GM23338 (cell line): ENCODE data around the gene GTSF1L. TPM values are rescaled to one million over a fixed set of nuclear protein-coding genes. Genes with fewer than 3 reads are reported as not detected.

Experiments
- ATAC-seq: fragments of 200-7000 bp; cut with Tn5 transposase; 3 replicates; pipeline ENCODE4 v1.9.1; 2020
- DNase-seq: peaks from one replicate; pipeline ENCODE4 v3.0.0-alpha.2; 2015; ENCODE audit warnings: low spot score
- H2AFZ ChIP-seq: fragments of 200-600 bp; sonication (generic); 2 replicates; pipeline ENCODE4 v1.8.0; 2016; ENCODE audit warnings: antibody characterized with exemption, mild to moderate bottlenecking, moderate library complexity
- H3F3A ChIP-seq: fragments of 200-600 bp; sonication (generic); replicated peaks from 2 replicates; pipeline ENCODE4 v1.8.0; 2017; ENCODE audit warnings: antibody characterized with exemption, mixed run types, low read depth
- H3K27ac ChIP-seq: fragments of 200-600 bp; sonication (generic); 2 replicates; pipeline ENCODE4 v1.6.1; 2016; ENCODE audit warnings: low read depth
- H3K27me3 ChIP-seq: fragments of 200-600 bp; sonication (generic); 2 replicates; pipeline ENCODE4 v1.8.0; 2016; ENCODE audit warnings: mild to moderate bottlenecking, mixed run types, moderate library complexity; ENCODE audit not compliant: insufficient read depth
- H3K36me3 ChIP-seq: fragments of 200-600 bp; sonication (generic); 2 replicates; pipeline ENCODE4 v1.8.0; 2016; ENCODE audit warnings: mild to moderate bottlenecking; ENCODE audit not compliant: insufficient read depth
- H3K4me1 ChIP-seq: fragments of 200-600 bp; sonication (generic); 2 replicates; pipeline ENCODE4 v1.8.0; 2016; ENCODE audit warnings: mild to moderate bottlenecking, moderate library complexity; ENCODE audit not compliant: insufficient read depth
- H3K4me2 ChIP-seq: fragments of 200-600 bp; sonication (generic); 2 replicates; pipeline ENCODE4 v1.7.1; 2017; ENCODE audit warnings: mixed run types
- H3K4me3 ChIP-seq: fragments of 200-600 bp; sonication (generic); 2 replicates; pipeline ENCODE4 v1.6.1; 2016; ENCODE audit warnings: mixed run types
- H3K79me2 ChIP-seq: fragments of 200-600 bp; sonication (generic); replicated peaks from 2 replicates; pipeline ENCODE4 v1.8.0; 2017; ENCODE audit warnings: mild to moderate bottlenecking; ENCODE audit not compliant: insufficient read depth
- H3K9me2 ChIP-seq: fragments of 200-600 bp; sonication (generic); 2 replicates; pipeline ENCODE4 v1.8.0; 2017; ENCODE audit not compliant: insufficient read depth
- H4K20me1 ChIP-seq: fragments of 200-600 bp; sonication (generic); replicated peaks from 2 replicates; pipeline ENCODE4 v1.8.0; 2017; ENCODE audit warnings: mild to moderate bottlenecking; ENCODE audit not compliant: insufficient read depth
- H3K27ac Mint-ChIP-seq: 2 replicates; pipeline ENCODE4 v1.8.0; 2020; ENCODE audit warnings: inconsistent platforms, mild to moderate bottlenecking, moderate library complexity, mixed read lengths
- H3K27me3 Mint-ChIP-seq: 3 replicates; pipeline ENCODE4 v1.8.0; 2022; ENCODE audit warnings: low read depth, mild to moderate bottlenecking, moderate library complexity, mixed read lengths, inconsistent platforms; ENCODE audit not compliant: insufficient read depth, poor library complexity
- H3K36me3 Mint-ChIP-seq: 3 replicates; pipeline ENCODE4 v1.8.0; 2021; ENCODE audit warnings: low read depth, mild to moderate bottlenecking, inconsistent platforms, moderate library complexity, mixed read lengths
- H3K4me1 Mint-ChIP-seq: 3 replicates; pipeline ENCODE4 v1.8.0; 2020; ENCODE audit warnings: mild to moderate bottlenecking, inconsistent platforms, mixed read lengths
- H3K4me3 Mint-ChIP-seq: 3 replicates; pipeline ENCODE4 v1.8.0; 2021; ENCODE audit warnings: moderate library complexity, mild to moderate bottlenecking, inconsistent platforms, mixed read lengths
- H3K9me3 Mint-ChIP-seq: 3 replicates; pipeline ENCODE4 v1.8.0; 2020; ENCODE audit warnings: moderate library complexity, mild to moderate bottlenecking, inconsistent platforms, mixed read lengths
- CREB1 ChIP-seq: fragments of 250-450 bp; sonication (Bioruptor Pico); IDR thresholded peaks from 2 replicates; pipeline ENCODE4 v1.5.0; 2020; ENCODE audit warnings: low read depth, mild to moderate bottlenecking, moderate library complexity
- EZH2 ChIP-seq: fragments of 200-600 bp; sonication (generic); IDR thresholded peaks from one replicate; pipeline ENCODE4 v1.8.0; 2017; ENCODE audit warnings: antibody characterized with exemption, mild to moderate bottlenecking, low read depth; ENCODE audit not compliant: unreplicated experiment
- EZH2phosphoT487 ChIP-seq: fragments of 200-600 bp; sonication (generic); IDR thresholded peaks from one replicate; pipeline ENCODE4 v1.8.1; 2018; ENCODE audit warnings: antibody characterized with exemption; ENCODE audit not compliant: unreplicated experiment
- JUNB ChIP-seq: IDR thresholded peaks from one replicate; pipeline ENCODE4 v1.6.1; 2016; ENCODE audit warnings: antibody characterized with exemption; ENCODE audit not compliant: unreplicated experiment
- NANOG ChIP-seq: IDR thresholded peaks from 2 replicates; pipeline ENCODE4 v1.6.1; 2016; ENCODE audit warnings: antibody characterized with exemption, borderline replicate concordance
- POLR2AphosphoS5 ChIP-seq: IDR thresholded peaks from 2 replicates; pipeline ENCODE4 v1.6.1; 2016; ENCODE audit warnings: antibody characterized with exemption, low read depth
- STAT1 ChIP-seq: IDR thresholded peaks from one replicate; pipeline ENCODE4 v1.6.1; 2016; ENCODE audit warnings: antibody characterized with exemption; ENCODE audit not compliant: unreplicated experiment
- ZNF114 ChIP-seq: fragments of 250-450 bp; sonication (Bioruptor Pico); IDR thresholded peaks from 2 replicates; pipeline ENCODE4 v1.5.0; 2020; ENCODE audit warnings: mild to moderate bottlenecking, moderate library complexity
- ZNF331 ChIP-seq: fragments of 250-450 bp; sonication (Bioruptor Pico); IDR thresholded peaks from 2 replicates; pipeline ENCODE4 v1.5.0; 2020; ENCODE audit warnings: low read depth, mild to moderate bottlenecking, moderate library complexity
- polyA plus RNA-seq: library from polyadenylated mRNA; unstranded; fragments of >200 nt; fragmentation: Nextera tagmentation; extraction: Ambion mirVana; gene quantifications from 2 replicates; pipeline ENCODE4 v1.2.1, GENCODE V29; 2016
- total RNA-seq: library from RNA; depleted of rRNA; stranded (reverse); fragments of >200 nt; shearing (Covaris generic); gene quantifications from 2 replicates; pipeline ENCODE4 v1.2.3, GENCODE V29; 2014
- TF ChIP-seq, protein P1 (sequence below): IDR thresholded peaks from 2 replicates; pipeline ENCODE4 v1.6.1; 2016; ENCODE audit warnings: antibody characterized with exemption
- TF ChIP-seq, protein P2 (sequence below): fragments of 250-450 bp; sonication (Bioruptor Pico); IDR thresholded peaks from 2 replicates; pipeline ENCODE4 v1.5.0; 2020; ENCODE audit warnings: mild to moderate bottlenecking, moderate library complexity
- TF ChIP-seq, protein P3 (sequence below): IDR thresholded peaks from one replicate; pipeline ENCODE4 v1.6.1; 2018; ENCODE audit warnings: antibody characterized with exemption; ENCODE audit not compliant: unreplicated experiment
- TF ChIP-seq, protein P4 (sequence below), 2 experiments: fragments of 200-600 bp in 1 of 2; sonication (generic) in 1 of 2; conservative IDR thresholded peaks; 2 replicates each; pipeline versions ENCODE4 v1.5.1 to v1.6.1; 2016 to 2017; ENCODE audit warnings: antibody characterized with exemption in 2 of 2, low read depth in 2 of 2, mild to moderate bottlenecking in 2 of 2, moderate library complexity in 1 of 2

GTSF1L gene
- total and polyA plus RNA-seq, 2 experiments from 2014 or later, result not detected

DNA sequence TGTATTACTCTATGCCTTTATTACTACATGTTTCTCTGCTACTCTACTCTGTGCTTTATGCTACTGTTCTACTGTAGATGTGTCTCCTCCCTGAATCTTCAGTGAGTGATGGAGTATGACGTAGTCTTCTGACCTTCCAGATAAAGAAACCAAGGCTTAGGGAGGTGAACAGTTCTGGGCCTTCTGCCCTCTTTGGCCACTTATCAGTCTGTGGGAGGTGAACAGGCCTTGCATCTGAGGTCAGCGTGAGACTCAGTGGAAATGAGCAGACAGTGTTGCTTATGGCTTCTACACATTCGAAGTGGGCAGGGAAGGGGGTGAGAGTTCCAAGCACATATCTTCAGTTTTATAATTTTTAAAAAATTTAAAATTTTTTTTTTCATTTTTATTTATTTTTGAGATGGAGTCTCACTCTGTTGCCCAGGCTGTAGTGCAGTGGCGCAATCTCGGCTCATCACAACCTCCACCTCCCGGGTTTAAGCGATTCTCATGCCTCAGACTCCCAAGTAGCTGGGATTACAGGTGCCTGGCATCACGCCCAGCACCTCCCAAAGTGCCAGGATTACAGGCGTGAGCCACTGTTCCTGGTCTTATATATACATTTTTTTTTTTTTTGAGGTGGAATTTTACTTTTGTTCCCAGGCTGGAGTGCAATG lies 35.7 kb downstream of the GTSF1L start:
- Histone ChIP-seq H3F3A (no peaks in the 10 kb centered on the region), H4K20me1 (peaks cover 15% of the 10 kb centered on the region), H3K27ac (no peak overlapping the region), H3K4me3 (no peak overlapping the region), H3K36me3 (peaks cover 24% of the 10 kb centered on the region), H3K79me2 (no peaks in the 10 kb centered on the region), H3K9me2 (no peaks in the 10 kb centered on the region), H3K27me3 (no peaks in the 10 kb centered on the region), H2AFZ (no peak overlapping the region), H3K4me1 (no peaks in the 10 kb centered on the region), H3K4me2 (no peak overlapping the region)
- no peak for ATAC-seq
- H3K4me1 Mint-ChIP-seq, result no peaks in the 10 kb centered on the region
- peaks cover 1% of the 10 kb centered on the region for H3K27me3 Mint-ChIP-seq
- no peak overlapping the region for H3K27ac Mint-ChIP-seq
- H3K9me3 Mint-ChIP-seq, result no peaks in the 10 kb centered on the region
- H3K4me3 Mint-ChIP-seq, result no peak overlapping the region
- TF ChIP-seq, protein P1, sequence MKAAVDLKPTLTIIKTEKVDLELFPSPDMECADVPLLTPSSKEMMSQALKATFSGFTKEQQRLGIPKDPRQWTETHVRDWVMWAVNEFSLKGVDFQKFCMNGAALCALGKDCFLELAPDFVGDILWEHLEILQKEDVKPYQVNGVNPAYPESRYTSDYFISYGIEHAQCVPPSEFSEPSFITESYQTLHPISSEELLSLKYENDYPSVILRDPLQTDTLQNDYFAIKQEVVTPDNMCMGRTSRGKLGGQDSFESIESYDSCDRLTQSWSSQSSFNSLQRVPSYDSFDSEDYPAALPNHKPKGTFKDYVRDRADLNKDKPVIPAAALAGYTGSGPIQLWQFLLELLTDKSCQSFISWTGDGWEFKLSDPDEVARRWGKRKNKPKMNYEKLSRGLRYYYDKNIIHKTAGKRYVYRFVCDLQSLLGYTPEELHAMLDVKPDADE, result no peak
- TF ChIP-seq, protein P2, sequence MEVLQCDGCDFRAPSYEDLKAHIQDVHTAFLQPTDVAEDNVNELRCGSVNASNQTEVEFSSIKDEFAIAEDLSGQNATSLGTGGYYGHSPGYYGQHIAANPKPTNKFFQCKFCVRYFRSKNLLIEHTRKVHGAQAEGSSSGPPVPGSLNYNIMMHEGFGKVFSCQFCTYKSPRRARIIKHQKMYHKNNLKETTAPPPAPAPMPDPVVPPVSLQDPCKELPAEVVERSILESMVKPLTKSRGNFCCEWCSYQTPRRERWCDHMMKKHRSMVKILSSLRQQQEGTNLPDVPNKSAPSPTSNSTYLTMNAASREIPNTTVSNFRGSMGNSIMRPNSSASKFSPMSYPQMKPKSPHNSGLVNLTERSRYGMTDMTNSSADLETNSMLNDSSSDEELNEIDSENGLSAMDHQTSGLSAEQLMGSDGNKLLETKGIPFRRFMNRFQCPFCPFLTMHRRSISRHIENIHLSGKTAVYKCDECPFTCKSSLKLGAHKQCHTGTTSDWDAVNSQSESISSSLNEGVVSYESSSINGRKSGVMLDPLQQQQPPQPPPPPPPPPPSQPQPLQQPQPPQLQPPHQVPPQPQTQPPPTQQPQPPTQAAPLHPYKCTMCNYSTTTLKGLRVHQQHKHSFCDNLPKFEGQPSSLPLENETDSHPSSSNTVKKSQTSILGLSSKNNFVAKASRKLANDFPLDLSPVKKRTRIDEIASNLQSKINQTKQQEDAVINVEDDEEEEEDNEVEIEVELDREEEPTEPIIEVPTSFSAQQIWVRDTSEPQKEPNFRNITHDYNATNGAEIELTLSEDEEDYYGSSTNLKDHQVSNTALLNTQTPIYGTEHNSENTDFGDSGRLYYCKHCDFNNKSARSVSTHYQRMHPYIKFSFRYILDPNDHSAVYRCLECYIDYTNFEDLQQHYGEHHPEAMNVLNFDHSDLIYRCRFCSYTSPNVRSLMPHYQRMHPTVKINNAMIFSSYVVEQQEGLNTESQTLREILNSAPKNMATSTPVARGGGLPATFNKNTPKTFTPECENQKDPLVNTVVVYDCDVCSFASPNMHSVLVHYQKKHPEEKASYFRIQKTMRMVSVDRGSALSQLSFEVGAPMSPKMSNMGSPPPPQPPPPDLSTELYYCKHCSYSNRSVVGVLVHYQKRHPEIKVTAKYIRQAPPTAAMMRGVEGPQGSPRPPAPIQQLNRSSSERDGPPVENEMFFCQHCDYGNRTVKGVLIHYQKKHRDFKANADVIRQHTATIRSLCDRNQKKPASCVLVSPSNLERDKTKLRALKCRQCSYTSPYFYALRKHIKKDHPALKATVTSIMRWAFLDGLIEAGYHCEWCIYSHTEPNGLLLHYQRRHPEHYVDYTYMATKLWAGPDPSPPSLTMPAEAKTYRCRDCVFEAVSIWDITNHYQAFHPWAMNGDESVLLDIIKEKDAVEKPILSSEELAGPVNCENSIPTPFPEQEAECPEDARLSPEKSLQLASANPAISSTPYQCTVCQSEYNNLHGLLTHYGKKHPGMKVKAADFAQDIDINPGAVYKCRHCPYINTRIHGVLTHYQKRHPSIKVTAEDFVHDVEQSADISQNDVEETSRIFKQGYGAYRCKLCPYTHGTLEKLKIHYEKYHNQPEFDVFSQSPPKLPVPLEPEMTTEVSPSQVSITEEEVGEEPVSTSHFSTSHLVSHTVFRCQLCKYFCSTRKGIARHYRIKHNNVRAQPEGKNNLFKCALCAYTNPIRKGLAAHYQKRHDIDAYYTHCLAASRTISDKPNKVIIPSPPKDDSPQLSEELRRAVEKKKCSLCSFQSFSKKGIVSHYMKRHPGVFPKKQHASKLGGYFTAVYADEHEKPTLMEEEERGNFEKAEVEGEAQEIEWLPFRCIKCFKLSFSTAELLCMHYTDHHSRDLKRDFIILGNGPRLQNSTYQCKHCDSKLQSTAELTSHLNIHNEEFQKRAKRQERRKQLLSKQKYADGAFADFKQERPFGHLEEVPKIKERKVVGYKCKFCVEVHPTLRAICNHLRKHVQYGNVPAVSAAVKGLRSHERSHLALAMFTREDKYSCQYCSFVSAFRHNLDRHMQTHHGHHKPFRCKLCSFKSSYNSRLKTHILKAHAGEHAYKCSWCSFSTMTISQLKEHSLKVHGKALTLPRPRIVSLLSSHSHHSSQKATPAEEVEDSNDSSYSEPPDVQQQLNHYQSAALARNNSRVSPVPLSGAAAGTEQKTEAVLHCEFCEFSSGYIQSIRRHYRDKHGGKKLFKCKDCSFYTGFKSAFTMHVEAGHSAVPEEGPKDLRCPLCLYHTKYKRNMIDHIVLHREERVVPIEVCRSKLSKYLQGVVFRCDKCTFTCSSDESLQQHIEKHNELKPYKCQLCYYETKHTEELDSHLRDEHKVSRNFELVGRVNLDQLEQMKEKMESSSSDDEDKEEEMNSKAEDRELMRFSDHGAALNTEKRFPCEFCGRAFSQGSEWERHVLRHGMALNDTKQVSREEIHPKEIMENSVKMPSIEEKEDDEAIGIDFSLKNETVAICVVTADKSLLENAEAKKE (CRISPR knock-in tag), result no peak
- TF ChIP-seq ZNF331 (no peak), ZNF114 (CRISPR knock-in tag) (no peak), EZH2phosphoT487 (no peak), CREB1 (no peak), EZH2 (no peak), NANOG (no peak), STAT1 (no peak), POLR2AphosphoS5 (no peak), JUNB (no peak)
- TF ChIP-seq, protein P3, sequence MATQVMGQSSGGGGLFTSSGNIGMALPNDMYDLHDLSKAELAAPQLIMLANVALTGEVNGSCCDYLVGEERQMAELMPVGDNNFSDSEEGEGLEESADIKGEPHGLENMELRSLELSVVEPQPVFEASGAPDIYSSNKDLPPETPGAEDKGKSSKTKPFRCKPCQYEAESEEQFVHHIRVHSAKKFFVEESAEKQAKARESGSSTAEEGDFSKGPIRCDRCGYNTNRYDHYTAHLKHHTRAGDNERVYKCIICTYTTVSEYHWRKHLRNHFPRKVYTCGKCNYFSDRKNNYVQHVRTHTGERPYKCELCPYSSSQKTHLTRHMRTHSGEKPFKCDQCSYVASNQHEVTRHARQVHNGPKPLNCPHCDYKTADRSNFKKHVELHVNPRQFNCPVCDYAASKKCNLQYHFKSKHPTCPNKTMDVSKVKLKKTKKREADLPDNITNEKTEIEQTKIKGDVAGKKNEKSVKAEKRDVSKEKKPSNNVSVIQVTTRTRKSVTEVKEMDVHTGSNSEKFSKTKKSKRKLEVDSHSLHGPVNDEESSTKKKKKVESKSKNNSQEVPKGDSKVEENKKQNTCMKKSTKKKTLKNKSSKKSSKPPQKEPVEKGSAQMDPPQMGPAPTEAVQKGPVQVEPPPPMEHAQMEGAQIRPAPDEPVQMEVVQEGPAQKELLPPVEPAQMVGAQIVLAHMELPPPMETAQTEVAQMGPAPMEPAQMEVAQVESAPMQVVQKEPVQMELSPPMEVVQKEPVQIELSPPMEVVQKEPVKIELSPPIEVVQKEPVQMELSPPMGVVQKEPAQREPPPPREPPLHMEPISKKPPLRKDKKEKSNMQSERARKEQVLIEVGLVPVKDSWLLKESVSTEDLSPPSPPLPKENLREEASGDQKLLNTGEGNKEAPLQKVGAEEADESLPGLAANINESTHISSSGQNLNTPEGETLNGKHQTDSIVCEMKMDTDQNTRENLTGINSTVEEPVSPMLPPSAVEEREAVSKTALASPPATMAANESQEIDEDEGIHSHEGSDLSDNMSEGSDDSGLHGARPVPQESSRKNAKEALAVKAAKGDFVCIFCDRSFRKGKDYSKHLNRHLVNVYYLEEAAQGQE, result no peak
- TF ChIP-seq, protein P4, sequence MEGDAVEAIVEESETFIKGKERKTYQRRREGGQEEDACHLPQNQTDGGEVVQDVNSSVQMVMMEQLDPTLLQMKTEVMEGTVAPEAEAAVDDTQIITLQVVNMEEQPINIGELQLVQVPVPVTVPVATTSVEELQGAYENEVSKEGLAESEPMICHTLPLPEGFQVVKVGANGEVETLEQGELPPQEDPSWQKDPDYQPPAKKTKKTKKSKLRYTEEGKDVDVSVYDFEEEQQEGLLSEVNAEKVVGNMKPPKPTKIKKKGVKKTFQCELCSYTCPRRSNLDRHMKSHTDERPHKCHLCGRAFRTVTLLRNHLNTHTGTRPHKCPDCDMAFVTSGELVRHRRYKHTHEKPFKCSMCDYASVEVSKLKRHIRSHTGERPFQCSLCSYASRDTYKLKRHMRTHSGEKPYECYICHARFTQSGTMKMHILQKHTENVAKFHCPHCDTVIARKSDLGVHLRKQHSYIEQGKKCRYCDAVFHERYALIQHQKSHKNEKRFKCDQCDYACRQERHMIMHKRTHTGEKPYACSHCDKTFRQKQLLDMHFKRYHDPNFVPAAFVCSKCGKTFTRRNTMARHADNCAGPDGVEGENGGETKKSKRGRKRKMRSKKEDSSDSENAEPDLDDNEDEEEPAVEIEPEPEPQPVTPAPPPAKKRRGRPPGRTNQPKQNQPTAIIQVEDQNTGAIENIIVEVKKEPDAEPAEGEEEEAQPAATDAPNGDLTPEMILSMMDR (conservative IDR thresholded peaks at IDR 0.05; ENCODE audit: low read depth in 2 of 2), result no peak
- peaks cover 58% of the 10 kb centered on the region for H3K36me3 Mint-ChIP-seq
- no peak for DNase-seq
